ENCODE measurements around the gene GRIN3A.
"Not testable (repeated sequence)": the region's sequence is repeated elsewhere in the genome, so short reads cannot be mapped to it uniquely, and the experiment has no call there.

Gene GRIN3A

GRCh38 chr9:101632611-101633010, 105.8 kb downstream of the GRIN3A start:
- DNase-seq (ENCODE audit: low spot score): no peak

- no peak for DNase-seq (ENCODE audit: low spot score)
Measured at GRCh38 chr9:101631892-101632291, 106.6 kb downstream of the GRIN3A start.

GRCh38 chr9:101629636-101630035, 108.8 kb downstream of the GRIN3A start:
- DNase-seq (ENCODE audit: low spot score): no peak

- no peak for DNase-seq (ENCODE audit: low spot score)
Measured at GRCh38 chr9:101628173-101628572, 110.3 kb downstream of the GRIN3A start.

- no peak for DNase-seq (ENCODE audit: low spot score)
Measured at GRCh38 chr9:101626295-101626694, 112.2 kb downstream of the GRIN3A start.

- no peak for DNase-seq (ENCODE audit: low spot score)
Measured at GRCh38 chr9:101625876-101626275, 112.6 kb downstream of the GRIN3A start.

GRCh38 chr9:101620452-101620851, 118.0 kb downstream of the GRIN3A start:
- no peak for DNase-seq (ENCODE audit: low spot score)

GRCh38 chr9:101618698-101619097, 119.7 kb downstream of the GRIN3A start:
- no peak for DNase-seq (ENCODE audit: low spot score)

GRCh38 chr9:101605547-101605946, 132.9 kb downstream of the GRIN3A start:
- no peak for DNase-seq (ENCODE audit: low spot score)

- no peak for DNase-seq (ENCODE audit: low spot score)
Measured at GRCh38 chr9:101604296-101604695, 134.2 kb downstream of the GRIN3A start.

- peak; percentile 69 for DNase-seq (ENCODE audit: low spot score)
Measured at GRCh38 chr9:101601904-101602765, 136.3 kb downstream of the GRIN3A start.

- no peak for DNase-seq (ENCODE audit: low spot score)
Measured at GRCh38 chr9:101594796-101595195, 143.7 kb downstream of the GRIN3A start, which contains the start of gene PPP3R2. PPP3R2 (minus strand) TSS chr9:101594969; CDS start chr9:101594921, 48 bp downstream.

GRCh38 chr9:101593345-101593744, 145.1 kb downstream of the GRIN3A start:
- no peak for DNase-seq (ENCODE audit: low spot score)

- DNase-seq (ENCODE audit: low spot score): no peak
Measured at GRCh38 chr9:101592788-101593187, 145.7 kb downstream of the GRIN3A start.

- DNase-seq (ENCODE audit: low spot score): no peak
Measured at GRCh38 chr9:101591787-101592446, 146.5 kb downstream of the GRIN3A start.

- peak; percentile 38 for DNase-seq (ENCODE audit: low spot score)
Measured at GRCh38 chr9:101590901-101591300, 147.5 kb downstream of the GRIN3A start.

GRCh38 chr9:101590074-101590473, 148.4 kb downstream of the GRIN3A start:
- not testable (repeated sequence) for DNase-seq (ENCODE audit: low spot score)

GRCh38 chr9:101587332-101588043, 151.0 kb downstream of the GRIN3A start:
- DNase-seq (ENCODE audit: low spot score): no peak

GRCh38 chr9:101586651-101587050, 151.8 kb downstream of the GRIN3A start:
- DNase-seq (ENCODE audit: low spot score): no peak

GRCh38 chr9:101585740-101586139, 152.7 kb downstream of the GRIN3A start:
- no peak for DNase-seq (ENCODE audit: low spot score)

- no peak for DNase-seq (ENCODE audit: low spot score)
Measured at GRCh38 chr9:101582553-101582952, 155.9 kb downstream of the GRIN3A start.

GRCh38 chr9:101579711-101580545, 158.5 kb downstream of the GRIN3A start:
- no peak for DNase-seq (ENCODE audit: low spot score)

Measured in D341Med (cell line).